Inferior parietal cortex (tissue), 1 donor: ENCODE data around the gene SLC1A2.

Source experiments
- DNase-seq: peaks from one replicate; pipeline ENCODE4 v3.0.0-alpha.2; 2016; ENCODE audit errors: extremely low spot score

SLC1A2 gene

DNA sequence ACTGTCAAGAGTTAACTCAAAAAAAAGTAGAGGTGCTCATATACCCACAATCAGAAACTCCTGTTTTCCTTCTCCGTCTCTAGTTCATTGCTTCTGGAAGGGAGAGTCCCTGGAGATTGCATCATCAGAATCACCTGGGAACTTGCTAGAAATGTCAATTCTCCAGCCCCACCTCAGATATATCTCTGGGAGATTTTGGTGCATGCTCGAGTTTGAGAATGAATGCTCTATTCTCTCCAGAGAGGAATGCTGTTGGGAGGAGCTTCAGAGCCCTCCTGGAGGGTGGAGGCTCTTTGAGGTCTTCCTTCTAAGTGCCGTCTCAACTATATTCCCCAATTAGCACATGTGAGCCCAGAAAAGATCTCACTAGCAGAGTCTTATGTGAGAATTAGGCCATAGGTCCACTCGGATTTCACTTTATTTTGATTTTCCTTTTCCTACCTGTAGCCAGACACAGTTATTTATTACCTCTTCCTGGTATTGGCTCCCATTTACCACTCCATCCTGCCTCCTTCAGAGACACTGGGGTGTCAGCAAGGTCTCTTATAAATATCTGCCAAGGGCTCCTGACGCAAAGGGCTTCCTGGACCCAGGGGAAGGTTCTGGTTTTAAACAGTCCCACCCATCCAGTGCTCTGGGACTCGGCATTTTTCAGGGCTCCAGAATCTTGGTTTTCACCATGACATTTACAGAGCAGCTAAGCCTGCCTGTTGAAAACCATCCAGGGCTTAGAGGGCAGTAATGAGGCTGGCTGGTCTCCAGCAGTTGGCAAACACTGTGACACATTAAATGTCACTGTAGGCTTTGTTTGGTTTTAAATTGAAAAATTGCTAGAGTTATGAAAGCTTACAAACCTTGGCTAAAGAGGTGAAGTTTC is 144.2 kb downstream of the SLC1A2 start:
- peak; percentile 52 for DNase-seq

DNA sequence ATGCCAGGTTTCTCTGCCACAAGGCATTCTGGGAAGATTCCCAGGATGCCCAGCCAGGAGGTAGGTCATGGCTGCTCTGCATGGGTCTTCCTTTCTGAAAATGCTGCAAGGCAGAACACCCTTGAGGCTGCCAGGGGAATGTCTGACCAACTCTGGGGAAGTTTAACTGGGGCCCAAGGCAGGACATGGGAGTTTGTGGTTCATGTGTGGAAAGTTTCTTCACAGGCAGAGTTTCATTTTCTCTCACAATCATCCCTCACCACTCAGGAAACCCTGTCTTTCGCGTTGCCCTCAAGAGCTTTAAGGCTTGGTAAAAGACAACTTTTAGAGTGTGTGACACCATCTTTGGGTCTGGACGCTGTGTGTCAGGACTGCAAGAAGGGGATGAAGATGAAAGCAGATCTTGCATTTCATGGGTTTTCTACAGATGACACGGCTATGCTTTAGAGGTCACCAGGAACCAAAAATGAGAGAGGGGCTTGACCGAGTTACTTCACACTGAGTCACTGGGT is 146.9 kb downstream of the SLC1A2 start:
- no peak for DNase-seq

DNA sequence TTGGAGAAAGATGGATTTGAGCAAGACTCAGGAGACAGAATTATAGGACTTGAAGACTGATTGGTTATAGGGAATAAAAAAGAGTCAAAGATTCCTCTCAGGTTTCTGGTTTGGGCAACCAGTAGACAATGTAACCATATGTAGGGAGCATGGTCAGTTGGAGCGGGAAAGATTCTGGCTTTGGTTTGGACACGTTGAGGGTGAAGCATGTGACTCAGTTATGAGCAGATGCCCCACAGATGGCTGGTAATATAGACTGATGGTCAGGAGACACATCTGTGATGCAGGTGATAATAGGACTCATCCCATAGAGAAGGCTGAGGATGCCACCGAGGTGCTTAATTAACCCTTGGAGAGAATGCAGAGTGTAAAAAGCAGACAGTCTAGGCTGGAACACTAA is 148.3 kb downstream of the SLC1A2 start:
- no peak for DNase-seq

DNA sequence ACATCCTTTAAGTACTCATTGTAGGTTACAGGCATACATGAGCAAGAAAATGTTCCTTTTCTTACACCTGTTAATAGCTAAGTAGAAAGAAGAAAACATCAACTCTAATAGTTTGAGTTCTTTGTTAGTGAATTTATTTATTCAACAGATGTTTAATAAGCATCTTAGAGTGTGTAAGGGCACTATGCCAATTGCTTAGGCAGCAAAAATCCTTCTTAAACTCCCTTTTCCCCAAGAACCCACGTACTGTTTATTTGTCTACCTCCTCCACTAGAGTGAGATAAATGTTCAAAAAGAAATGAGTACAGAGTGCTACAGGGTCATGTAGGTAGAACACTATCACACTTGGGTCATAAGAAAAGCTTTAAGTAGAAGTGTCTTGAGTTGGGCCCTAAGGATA is 149.0 kb downstream of the SLC1A2 start:
- DNase-seq = no peak

DNA sequence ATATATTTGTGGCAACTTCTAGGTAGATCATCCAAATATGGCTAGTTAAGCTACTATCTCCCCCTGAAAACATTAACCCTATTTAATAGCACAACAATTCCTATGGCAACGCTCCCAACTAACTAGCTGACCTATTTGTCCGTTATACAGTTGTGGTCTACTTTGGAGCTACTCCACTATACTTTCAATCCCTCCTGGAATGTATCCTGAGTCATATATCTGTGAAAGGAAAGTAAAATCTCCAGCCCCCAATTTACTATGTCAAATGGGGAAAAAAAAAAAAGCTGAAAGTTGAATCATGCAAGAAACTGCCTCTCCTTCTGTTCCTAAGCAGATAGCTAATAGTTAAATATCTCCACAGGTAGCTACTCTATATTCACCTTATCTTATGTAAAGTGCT is 151.9 kb downstream of the SLC1A2 start:
- no peak for DNase-seq

DNA sequence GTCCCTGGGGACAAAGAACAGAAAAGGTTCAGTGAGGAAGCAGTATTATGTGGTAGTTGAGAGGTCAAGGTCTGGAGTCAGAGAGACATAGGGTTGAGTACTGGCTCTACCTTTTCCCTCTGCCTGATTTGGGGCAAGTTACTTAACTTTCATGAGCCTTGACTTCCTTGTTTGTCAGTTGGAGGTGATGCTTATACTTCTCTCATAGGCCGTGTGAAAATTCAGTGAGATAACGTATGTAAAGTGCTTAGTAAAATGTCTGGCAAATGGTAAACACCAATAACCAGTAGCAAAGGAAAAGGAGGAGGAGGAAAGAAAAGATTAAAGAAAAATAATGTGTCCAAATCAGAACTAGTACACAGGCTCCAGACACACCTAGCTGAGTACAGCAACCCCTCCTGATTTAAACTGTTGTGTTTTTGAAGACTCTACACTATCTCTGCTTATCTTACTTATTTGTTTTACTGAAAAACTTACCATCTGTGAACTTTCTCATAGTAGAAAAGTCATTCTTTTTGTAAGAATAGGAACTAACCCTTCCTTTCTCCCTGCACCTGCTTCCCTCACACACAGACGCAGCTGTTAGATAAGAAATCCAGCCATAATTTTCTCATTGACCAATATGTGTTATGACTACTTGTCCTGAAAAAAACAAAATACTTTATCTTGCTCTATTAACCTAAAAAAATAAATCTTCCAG is 153.5 kb downstream of the SLC1A2 start:
- DNase-seq = no peak

DNA sequence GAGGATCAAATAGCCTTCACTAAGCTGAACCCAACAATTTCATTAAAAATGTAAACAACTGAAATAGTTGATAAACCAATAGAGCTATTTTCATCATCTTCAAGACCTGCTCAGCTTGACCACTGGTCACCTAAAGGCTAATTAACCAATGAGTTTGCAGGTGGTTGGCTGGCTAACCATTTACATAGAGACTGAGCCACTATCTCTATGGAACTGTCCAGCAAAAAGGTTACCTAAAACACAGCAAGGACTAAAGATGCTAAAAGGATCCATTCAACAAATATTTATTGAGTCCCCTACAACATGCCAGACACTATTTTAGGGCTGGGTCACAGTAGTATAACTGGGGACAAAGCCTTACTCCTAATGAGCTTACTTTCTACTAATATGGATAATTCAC is 156.6 kb downstream of the SLC1A2 start:
- no peak for DNase-seq

DNA sequence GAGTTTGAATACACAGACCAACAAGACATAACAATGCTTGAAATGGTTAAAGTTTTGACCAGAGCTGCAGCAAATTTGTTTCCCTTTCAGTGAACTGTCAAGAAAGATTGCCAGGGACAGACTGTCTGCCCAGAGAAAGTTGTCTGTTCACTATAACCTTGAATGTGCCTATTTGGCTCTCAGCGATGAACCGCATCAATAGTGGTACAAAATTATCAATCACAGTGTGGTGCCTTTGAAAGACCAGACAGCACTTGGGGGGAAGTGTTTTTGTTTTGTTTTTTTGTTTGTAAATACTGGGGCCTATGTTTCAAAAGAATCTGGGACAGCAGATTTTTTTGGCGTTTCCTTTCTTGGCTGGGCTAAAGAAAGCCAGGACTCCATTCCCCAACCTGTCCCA is 157.3 kb downstream of the SLC1A2 start:
- no peak for DNase-seq

DNA sequence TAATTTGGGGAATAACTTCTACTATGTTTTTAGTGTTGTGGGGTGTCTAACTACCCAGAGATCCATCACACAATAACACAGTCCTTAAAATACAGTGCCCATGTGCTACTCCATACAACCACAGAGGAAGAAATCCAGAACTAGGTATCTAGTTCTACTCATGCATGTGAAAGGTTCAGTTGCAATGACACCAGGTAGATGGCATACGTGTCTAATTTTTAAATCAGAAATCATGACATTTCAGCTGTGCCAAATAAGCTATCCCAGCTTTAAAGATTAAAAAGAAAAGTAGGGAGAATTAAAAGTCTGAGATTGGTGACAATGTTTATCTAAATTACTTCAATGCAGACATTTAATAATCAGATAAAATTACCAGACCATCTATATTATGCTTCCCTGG is 158.2 kb downstream of the SLC1A2 start:
- no peak for DNase-seq

DNA sequence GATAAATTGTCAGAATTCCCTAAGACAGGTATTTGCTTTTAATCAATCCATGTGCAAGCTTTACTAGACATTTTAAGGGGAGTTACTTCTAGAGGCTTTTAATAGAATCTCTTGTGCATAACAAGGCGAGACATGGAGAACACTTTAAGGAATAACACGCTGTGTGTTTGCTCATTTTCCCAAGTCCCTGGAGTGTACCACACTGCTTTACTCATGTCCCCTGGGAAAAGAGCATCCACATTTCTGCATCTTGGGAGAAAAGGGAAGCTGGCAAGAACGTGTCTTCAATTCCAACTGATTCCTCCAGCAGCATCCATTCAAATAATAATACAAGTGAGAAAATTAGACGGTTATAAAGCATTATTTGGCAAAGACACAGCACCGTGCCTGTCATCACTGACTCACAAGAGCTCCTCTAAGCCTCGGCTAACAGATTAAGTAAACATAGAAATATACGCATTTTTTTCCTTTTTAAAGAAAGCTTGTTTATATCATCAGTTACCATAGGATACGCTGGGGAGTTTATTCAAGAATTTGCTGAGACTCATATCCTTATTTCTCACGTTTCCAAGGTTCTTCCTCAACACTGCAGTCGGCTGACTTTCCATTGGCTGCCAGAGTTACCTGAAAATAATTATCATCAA is 158.9 kb downstream of the SLC1A2 start:
- no peak for DNase-seq

DNA sequence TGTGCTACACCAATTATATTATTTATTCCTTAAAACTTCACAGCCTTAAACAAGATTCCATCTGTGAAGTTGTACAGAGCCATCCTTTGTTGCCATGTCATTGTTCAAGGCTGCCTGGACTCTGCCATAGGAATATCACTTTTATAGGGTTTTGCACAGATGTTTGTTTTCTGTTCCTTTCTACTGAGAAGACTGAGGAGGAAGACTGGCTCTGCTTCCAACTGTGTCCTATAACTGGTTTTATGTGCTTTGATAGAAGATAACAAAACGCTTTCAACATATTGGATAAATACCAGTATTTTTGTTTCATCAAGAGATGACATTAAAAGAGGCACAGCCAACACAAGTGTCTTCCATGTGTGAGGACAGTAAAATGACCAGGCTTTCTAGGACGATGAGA is 159.8 kb downstream of the SLC1A2 start:
- DNase-seq = no peak

DNA sequence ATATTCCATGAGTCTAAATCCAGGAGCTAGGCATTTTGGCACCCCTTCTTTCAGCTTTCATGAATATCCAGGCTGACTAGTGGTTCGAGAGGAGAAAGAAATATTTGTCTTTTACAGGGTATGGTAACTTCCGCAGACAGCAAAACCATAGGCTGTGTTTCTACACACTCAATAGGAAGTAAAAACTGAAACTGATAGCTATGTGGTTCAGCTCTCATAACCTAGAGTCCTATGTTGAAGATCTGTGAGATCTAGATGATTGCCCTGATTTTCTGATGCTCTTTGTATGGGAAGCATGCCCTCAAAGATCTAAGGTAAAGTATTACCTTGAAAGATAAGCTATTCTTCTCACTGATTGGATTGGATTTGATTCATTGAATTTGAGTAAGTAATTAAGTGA is 162.1 kb downstream of the SLC1A2 start:
- no peak for DNase-seq

DNA sequence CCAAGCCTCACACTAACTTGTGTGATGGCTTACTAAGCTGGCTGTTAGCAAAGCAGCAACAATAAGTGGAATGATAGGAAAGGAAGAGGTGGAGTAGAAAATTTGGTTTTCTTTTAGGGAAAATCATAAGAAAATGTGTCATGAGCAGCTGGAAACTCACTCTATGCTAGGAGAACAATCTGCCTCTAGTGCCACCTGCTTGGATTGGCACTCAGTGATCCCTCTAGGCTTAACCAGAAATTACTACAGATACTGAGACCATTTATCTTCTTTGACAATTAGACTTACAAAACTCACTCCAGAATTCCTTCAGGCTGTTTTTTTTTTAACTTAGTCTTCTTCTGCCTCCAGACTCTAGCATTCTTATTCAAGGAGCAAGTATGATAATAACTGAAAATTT is 163.1 kb downstream of the SLC1A2 start:
- peak; percentile 34 for DNase-seq

DNA sequence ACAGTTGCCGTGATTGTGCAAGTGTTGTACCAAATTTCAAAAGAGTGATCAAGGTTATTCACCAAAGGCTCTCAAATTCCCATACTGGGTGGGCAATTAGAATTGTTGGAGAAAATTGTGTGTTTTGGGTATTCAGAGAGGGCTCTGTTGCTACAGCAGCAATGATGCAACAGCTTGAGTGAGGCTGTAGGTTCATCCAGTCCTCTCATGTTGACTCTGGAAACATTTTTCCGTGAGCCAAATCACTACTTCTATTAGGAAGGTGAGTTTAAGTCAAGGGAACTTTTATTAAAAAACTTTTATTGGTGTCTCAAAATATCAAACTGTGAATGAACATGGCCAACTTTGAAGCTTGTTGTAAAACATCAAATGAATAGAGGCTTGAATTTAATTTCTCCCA is 163.8 kb downstream of the SLC1A2 start:
- no peak for DNase-seq

DNA sequence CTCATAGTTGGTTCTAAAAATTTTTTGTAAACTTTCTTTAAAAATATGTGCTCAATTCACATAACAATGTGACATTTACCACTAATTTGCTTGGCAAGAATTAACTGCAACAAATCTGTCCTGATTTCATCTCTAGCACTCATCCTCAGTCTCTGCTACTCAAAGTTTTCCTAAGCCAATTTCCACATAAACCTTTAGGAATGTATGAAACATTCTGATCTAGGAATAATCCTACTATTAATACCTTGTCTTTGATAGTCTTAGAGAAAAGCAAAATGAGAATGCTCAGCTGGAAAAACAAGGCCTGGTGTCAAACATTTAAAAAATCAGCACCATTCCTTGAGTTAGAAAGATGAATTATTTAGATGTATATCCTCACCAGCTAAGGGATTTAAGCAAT is 166.1 kb downstream of the SLC1A2 start:
- no peak for DNase-seq

DNA sequence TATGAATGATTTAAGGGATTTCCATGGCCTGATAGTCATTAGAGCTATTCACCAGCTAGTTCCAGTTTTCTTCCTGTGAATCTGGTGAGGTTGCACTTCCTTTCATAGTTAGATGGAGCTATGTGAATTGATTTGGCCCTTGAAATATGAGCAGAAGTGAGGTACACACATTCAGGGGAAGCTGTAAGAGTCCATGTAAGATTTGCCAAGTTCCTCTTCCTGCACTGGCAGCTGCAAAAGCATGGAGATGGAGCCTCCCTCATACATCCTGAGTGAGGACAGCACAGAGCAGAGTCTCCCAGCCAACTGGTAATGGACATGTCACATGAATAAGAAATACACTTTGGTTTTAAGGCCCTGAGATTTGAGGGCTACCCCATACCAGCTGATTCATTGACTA is 168.7 kb downstream of the SLC1A2 start:
- DNase-seq = no peak

DNA sequence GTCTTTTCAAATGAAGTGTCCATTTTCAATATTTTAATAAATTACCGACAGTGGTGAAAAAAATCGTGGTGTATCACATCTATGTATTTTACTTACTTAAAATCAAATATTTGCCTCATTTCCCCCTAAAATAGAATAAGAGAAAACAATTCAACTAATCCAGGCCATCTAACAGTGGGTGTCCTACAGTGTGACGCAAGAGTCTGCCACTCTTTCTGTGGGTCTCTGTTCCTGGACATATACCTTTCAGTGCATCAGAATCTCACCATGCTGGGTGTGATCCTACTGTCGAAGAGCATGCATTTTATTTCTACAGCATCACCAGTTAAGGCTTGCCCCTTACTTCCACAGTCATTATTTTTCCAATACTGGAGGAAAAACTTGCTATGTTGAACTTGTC is 169.2 kb downstream of the SLC1A2 start:
- no peak for DNase-seq

DNA sequence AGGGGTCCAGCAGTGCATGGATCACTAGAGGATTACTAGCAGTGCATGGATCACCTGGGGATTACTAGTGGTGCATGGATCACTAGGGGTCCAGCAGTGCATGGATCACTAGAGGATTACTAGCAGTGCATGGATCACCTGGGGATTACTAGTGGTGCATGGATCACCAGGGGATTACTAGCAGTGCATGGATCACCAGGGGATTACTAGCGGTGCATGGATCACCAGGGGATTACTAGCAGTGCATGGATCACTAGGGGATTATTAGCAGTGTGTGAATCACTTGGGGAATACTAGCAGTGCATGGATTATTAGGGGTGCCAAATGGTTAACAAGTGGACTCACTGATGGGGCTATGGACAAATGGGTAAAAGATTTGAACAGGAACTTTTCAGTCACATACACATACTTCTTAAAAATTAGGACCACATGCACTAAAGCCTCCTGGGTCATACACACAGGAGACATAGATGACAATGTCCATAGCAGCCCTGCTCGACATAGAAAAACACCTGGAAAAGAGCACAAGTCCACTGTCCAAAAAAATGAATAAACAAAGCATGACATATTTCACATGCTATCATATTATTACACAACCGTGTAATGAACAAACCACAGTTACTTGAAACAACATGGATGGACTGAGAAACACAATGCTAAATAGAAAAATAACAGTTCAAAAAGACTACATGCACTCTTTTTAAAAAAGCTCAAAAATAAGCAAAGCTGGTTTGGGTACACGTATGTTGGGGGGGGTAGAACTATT is 170.6 kb downstream of the SLC1A2 start:
- no peak for DNase-seq

DNA sequence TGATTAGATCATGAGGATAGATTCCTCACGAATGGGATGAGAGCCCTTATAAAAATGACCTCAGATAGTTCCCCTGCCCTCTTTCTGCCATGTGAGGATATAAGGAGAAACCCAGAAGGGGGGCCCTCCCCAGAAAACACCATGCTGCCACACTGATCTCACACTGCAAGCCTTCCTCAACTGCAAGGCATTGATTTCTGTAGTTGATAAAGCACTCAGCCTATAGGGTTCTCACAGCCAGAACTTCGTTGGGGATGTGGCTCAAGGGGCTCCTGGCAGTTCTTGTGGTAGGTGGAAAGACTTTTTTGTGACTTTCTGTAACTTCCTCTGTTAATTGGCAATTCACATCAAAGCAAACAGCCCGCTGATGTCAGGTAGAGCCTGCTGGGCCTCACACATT is 171.5 kb downstream of the SLC1A2 start:
- no peak for DNase-seq

DNA sequence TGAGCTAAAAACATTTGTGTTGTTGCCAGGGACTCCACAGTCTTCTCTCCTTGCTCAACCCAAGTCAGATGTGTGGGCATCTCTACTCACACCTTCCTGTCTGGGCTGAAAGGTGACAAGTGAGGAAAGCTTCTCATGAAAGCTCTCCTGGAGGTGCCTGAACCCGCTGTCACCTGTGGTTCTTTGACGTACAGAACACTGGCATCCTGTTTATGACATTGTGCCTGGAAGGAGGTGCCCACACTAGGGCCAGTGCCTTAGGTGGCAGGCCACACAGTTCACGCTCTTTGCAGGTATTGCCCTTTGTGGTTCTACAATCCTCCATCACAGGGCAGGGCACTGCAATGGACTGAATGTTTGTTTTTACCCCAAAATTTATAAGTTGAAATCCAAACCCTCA is 171.9 kb downstream of the SLC1A2 start:
- no peak for DNase-seq

DNA sequence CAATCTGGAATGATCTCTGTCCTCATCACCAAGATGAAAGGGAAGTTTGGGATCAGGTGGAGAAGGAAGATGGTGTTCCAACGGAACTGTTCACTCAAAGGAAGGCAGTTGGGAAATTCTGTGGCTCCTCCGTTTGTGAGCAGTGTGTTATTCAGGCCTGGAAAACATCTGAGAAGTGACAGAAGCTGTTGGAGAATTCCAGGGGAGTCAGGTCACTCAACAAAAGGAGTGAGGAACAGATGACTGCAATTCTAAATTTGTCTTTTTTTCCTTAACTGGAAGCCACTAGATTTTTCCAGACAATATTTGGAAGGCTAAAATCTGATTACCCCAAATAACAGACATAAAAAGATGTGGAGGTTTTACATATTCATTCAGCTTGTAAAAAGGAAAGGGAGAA is 172.6 kb downstream of the SLC1A2 start:
- DNase-seq = no peak

DNA sequence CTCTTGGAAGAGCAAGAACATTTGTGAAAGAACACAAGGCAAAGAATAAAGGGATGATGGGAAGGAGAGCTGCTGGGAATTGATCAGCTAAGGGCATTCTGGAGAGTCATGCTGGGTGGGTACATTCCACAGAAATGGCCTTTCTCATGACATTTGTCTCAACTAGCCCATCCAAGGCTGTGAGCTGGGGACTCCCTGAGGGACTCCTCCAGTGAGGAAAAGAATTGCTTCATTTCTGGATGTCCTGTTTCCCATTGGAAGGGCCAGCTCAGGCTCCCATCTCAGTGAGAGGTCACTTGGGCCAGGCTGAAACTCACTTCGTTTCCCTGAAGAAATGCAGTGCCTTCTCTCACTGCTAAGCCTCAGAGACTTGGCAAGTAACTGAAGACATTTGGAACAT is 173.6 kb downstream of the SLC1A2 start:
- DNase-seq = no peak
